ENCODE results near the gene GNB4. TPM values are rescaled to one million over a fixed set of nuclear protein-coding genes. Genes with fewer than 3 reads are reported as not detected.

The GNB4 gene
- total RNA-seq, 1 donor from 2014 or later: 1.4 TPM

- no peaks in the 10 kb centered on the region for H3K27me3 Mint-ChIP-seq
- H3K4me1 Mint-ChIP-seq (ENCODE audit: low read depth): no peaks in the 10 kb centered on the region
- no peaks in the 10 kb centered on the region for H3K36me3 Mint-ChIP-seq (ENCODE audit: insufficient read depth)
- no peak overlapping the region for H3K4me3 Mint-ChIP-seq (ENCODE audit: low read depth)
- no peak overlapping the region for H3K27ac Mint-ChIP-seq
- no peak for TF ChIP-seq CTCF (IDR thresholded peaks at IDR 0.05; ENCODE audit: unreplicated experiment)
- H3K9me3 Mint-ChIP-seq (ENCODE audit: low read depth): no peaks in the 10 kb centered on the region
- no peak for DNase-seq (ENCODE audit: low spot score, unreplicated experiment)
Measured at GRCh38 chr3:179418610-179419009, 32.7 kb downstream of the GNB4 start.

- no peak for DNase-seq (ENCODE audit: low spot score, unreplicated experiment)
- Mint-ChIP-seq H3K27me3 (no peaks in the 10 kb centered on the region), H3K4me3 (ENCODE audit: low read depth) (no peak overlapping the region), H3K9me3 (ENCODE audit: low read depth) (no peaks in the 10 kb centered on the region), H3K4me1 (ENCODE audit: low read depth) (no peaks in the 10 kb centered on the region), H3K36me3 (ENCODE audit: insufficient read depth) (no peaks in the 10 kb centered on the region), H3K27ac (no peak overlapping the region)
- no peak for TF ChIP-seq CTCF (IDR thresholded peaks at IDR 0.05; ENCODE audit: unreplicated experiment)
Measured at GRCh38 chr3:179416681-179417080, 34.6 kb downstream of the GNB4 start.

GRCh38 chr3:179415377-179415776, 35.9 kb downstream of the GNB4 start:
- Mint-ChIP-seq H3K27ac (no peak overlapping the region), H3K4me1 (ENCODE audit: low read depth) (no peaks in the 10 kb centered on the region), H3K4me3 (ENCODE audit: low read depth) (no peak overlapping the region), H3K27me3 (no peaks in the 10 kb centered on the region), H3K36me3 (ENCODE audit: insufficient read depth) (no peaks in the 10 kb centered on the region), H3K9me3 (ENCODE audit: low read depth) (no peaks in the 10 kb centered on the region)
- DNase-seq (ENCODE audit: low spot score, unreplicated experiment): no peak
- no peak for TF ChIP-seq CTCF (IDR thresholded peaks at IDR 0.05; ENCODE audit: unreplicated experiment)

GRCh38 chr3:179414804-179415203, 36.5 kb downstream of the GNB4 start:
- H3K4me3 Mint-ChIP-seq (ENCODE audit: low read depth): no peak overlapping the region
- H3K27me3 Mint-ChIP-seq: no peaks in the 10 kb centered on the region

GRCh38 chr3:179410999-179411398, 40.3 kb downstream of the GNB4 start:
- H3K4me3 Mint-ChIP-seq (ENCODE audit: low read depth): no peak overlapping the region
- H3K4me1 Mint-ChIP-seq (ENCODE audit: low read depth): no peaks in the 10 kb centered on the region
- H3K27ac Mint-ChIP-seq: no peak overlapping the region
- TF ChIP-seq CTCF (IDR thresholded peaks at IDR 0.05; ENCODE audit: unreplicated experiment): no peak
- H3K36me3 Mint-ChIP-seq (ENCODE audit: insufficient read depth): no peaks in the 10 kb centered on the region
- H3K27me3 Mint-ChIP-seq: no peaks in the 10 kb centered on the region
- DNase-seq (ENCODE audit: low spot score, unreplicated experiment): no peak
- H3K9me3 Mint-ChIP-seq (ENCODE audit: low read depth): no peaks in the 10 kb centered on the region

More at GRCh38 chr3:179414804-179415203, 36.5 kb downstream of the GNB4 start:
- Mint-ChIP-seq H3K27ac (no peak overlapping the region), H3K4me1 (ENCODE audit: low read depth) (no peaks in the 10 kb centered on the region), H3K36me3 (ENCODE audit: insufficient read depth) (no peaks in the 10 kb centered on the region), H3K9me3 (ENCODE audit: low read depth) (no peaks in the 10 kb centered on the region)
- TF ChIP-seq CTCF (IDR thresholded peaks at IDR 0.05; ENCODE audit: unreplicated experiment): no peak
- DNase-seq (ENCODE audit: low spot score, unreplicated experiment): no peak

Measured in progenitor cell of endocrine pancreas (in vitro differentiated cells).